Activated CD8-positive, alpha-beta memory T cell treated with anti-CD3 and anti-CD28 coated beads for 4 hours (primary cell): ENCODE measurements around the gene RGS6.
A peak's percentile ranks its signal among the peaks of the same experiment; 100 is the strongest.

ENCODE experiments used
- DNase-seq, 2 donors: peaks; one replicate each; pipeline ENCODE4 v3.0.0-alpha.2; 2020; ENCODE audit warnings: low read depth in 2 of 2

RGS6 gene

DNA sequence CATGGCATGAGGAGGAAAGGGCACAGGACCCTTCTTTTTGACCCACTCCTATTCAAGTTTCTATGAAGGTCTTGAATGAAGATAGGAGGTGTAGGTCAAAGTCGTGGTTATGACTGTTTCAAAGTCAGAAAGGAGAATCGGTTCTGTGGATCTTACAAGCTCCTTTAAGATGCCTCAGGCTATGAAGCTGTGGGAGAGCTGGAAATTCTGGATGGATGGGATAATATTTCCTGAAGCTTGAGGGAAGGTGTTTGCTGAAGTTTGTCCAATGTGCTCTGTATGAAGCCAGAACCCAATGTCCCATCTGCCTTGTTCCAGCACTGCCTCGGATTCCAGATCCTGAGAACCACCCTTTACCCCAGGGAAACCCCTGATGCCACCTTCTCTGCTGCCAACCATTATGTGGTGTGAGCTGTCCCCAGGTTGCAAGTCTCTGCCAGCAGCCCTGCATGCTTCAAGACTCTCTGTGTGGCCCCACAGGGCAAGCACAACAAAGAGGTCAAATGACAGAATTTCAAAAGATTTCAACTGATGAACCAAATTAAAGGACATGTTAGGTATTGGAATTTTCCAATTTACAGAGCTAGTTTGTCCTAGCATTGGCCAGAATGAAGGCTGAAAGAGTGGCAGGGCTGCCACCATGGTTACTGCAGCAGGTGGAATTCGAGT, 472.0 kb downstream of the RGS6 start:
- DNase-seq, result no peak

DNA sequence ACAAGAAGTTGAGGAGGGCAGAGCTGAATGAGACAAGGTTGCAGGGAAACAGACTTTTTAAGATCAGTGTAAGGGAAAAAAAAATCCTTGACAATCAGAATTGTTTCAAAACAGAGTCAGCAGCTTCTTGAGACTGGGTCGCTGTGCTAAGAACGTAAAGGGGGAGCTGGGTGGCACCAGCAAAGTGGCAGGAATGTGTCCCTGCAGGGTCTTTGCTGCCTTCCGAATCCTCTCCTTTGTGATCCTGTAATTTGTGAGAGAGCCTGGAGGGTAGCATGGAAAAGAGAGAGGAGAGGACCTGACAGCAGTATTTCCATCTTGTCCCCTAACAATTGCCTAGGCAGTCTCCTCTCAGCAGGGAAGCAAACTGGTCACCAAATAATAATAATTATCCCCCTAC, 472.8 kb downstream of the RGS6 start:
- no peak for DNase-seq

DNA sequence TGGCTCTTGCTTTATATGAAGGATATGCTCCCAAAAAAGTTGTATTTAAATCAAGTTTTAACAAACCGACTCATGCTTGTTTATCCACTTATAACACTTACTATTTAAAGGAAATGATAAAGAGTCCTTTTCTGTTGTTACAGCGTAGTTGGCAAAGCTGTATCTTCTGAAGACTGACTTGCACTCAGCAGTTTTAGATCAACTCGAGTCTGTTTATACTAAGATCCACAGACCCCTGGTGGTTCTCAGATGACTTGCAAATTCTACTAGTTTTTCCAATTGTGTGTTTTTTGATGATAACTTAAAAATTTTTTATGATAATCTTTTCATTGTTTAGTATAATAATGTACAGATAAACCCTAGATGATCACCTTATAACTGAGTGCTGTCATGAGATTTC, 475.8 kb downstream of the RGS6 start:
- no peak for DNase-seq

DNA sequence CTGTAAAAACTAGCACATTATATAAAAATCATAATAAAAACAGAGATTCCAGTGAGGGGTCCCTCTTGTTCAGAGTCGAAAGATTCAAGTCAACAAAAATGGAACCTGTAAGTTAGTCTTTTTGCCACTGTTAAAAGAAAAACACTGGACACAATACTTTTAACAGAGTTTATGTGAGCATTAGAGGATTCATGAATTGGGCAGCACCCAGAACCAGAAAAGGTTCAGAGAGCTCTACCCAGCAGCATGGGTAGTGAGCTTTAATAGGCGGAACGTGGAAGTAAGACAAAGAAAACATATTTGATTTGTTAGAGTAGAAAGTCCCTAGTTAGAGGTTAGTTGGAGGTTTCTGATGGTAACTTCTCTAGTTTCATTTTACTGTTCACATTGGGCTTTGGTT, 476.8 kb downstream of the RGS6 start:
- DNase-seq, result no peak

DNA sequence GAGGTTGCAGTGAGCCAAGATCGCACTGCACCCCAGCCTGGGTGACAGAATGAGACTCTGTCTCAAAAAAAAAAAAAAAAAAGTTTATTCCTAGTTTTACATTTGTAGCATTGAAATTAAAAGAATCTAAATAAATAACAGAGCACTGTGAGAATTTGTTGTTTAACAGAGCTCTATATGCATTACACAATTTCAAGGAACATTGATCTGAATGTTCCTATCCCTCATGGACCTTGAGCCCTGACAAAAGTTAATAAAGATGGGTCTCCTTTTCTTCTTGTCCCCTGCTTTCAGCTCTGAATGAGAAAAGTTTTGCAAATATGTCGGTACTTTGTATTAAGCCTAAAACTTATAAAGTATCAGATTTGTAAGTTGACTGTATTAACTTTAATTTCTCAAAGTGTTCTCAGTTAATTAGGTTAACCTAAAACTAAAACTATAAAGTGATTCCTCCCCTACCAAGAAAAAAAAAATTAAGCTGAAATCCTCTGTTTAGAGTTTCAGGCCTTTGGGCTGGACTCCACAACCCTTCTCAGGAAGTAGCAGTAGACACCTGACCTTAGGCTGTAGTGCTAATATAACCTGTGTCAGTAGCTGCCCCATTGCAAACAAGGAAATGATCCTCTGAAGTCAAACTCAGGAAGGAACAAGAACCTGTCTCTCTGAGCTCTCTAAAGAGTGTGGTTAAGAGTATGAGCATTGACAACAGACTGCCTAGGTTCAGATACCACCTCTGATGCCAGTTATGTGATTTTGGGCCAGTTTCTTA, 484.0 kb downstream of the RGS6 start:
- DNase-seq, result no peak

DNA sequence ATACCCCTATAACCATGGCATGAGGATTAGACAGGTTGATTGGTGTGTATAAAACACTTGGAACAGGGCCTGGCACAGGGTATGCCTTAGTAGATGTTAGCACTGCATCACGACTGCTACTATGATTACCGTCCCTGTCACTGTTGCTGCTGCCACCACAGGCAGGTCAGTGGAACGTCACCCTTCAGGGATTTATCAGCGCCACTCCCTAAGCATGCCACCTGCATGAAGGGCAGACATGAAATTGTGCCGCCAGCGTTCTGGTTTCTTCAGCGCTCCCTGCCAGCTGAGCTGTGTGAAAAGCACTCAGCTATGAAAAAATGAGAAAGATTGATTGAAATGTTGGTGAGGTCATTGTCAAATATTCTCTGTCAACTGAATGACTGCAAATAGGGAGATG, 484.7 kb downstream of the RGS6 start:
- no peak for DNase-seq

GRCh38 chr14:72418806-72419205, 486.6 kb downstream of the RGS6 start:
- DNase-seq, result no peak

DNA sequence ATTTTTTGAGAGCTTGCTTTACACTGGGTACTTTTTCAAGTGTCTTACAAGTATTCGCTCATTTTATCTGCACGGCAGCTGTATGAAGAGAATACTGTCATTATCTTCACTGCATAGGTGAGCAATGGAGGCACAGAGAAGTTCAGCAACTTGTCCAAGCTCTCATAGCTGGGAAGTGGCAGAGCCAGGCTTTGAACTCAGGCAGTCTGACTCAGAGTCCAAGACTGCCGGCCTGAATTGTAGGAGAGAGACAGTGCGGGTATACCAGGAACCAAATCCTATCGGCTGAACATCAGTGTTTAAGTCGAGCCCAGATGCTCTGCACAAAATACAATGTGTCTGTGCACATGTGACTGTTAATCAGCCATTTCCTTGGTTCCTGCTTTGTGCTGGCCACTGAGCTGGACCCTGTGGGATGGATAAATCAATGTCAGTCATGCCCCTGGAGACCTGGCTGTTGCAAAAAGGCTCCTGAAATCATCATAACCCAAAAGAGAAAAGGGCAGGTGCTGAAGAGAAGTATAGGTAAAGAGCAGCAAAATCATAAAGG, 487.1 kb downstream of the RGS6 start:
- DNase-seq, result no peak

DNA sequence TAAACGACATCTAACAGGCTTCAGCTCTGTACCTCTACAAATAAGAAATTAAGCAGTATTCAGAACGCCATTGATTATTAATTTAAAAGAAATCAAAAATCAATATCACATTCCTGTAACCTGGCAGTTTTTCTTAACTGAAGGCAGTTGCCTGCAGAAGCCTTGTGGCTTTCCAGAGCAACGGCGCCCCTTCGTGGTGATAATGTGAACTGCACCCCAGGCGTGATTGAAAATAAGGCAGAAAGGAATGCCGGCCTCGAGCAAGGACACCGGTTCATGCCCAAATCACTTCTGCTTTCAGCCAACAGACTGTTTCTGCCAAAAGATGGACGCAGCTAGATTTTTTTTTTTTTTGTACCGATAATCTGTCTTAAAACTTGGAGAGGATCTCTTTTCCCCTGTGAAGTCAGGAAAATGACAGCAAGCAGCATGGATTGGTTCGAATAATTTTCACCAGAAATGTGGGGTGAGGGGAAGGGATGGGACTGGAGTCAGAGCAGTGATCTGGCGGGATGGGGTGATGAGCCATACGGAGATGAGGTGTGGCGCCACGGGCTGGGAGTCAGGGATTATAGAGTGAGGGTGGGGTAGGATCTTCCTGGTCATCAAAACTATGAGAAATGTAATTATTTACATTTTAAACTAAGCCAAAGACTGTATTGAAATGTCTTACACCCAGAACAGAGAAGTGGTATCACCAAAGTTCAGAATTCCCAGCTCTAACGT, 488.7 kb downstream of the RGS6 start:
- DNase-seq, result peak; percentile 41 to 44

- no peak for DNase-seq
Measured at GRCh38 chr14:72423957-72424356, 491.7 kb downstream of the RGS6 start.

DNA sequence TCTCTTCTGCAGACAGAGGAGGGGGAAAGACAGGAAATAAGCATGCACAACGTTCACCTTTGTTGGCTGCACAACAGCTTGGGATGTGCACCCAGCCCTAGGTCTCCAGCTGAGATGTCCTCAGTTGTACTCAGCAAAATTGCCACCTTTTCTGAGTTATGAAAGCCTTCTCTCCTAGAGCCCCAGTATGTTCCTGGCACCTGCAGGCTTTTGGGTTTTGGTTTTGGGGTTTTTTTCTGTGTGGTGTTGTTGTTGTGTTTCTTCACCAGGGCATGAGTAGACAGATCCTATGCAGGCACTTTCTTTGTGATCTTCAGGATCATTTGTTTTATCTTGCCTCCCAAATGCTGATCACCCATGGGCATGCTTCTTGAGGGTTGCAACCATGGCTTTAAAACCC, 498.2 kb downstream of the RGS6 start:
- no peak for DNase-seq

- DNase-seq, result no peak
Measured at GRCh38 chr14:72432748-72433147, 500.5 kb downstream of the RGS6 start.

GRCh38 chr14:72433511-72433910, 501.3 kb downstream of the RGS6 start:
- DNase-seq, result no peak

GRCh38 chr14:72434856-72435255, 502.6 kb downstream of the RGS6 start:
- DNase-seq, result no peak

GRCh38 chr14:72439707-72440106, 507.5 kb downstream of the RGS6 start:
- no peak for DNase-seq

GRCh38 chr14:72443256-72443655, 511.0 kb downstream of the RGS6 start:
- DNase-seq, result no peak

- peak in 1 of 2 donors; percentile 32 for DNase-seq
Measured at GRCh38 chr14:72443991-72444441, 511.8 kb downstream of the RGS6 start.

GRCh38 chr14:72444701-72445100, 512.5 kb downstream of the RGS6 start:
- DNase-seq, result no peak

DNA sequence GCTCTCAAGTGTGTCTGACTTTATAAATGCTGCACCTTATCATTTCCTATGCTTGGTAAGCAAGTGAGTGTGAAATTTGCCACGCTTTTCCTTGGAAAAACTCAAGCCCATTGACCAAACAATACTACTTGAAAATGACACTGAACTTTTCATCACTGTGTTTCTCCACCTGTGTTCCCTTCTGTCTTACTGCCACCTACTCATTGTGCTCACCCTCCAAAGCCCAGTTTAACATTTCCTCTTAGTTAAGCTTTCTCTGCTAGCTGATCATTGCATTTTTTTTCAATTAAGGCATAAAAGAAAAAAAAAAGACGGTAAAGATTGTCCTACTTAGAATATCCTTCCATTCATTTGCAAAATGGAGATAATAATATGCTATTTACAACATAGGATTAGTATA, 516.0 kb downstream of the RGS6 start:
- DNase-seq, result no peak

GRCh38 chr14:72450473-72451044, 518.3 kb downstream of the RGS6 start:
- DNase-seq, result no peak

DNA sequence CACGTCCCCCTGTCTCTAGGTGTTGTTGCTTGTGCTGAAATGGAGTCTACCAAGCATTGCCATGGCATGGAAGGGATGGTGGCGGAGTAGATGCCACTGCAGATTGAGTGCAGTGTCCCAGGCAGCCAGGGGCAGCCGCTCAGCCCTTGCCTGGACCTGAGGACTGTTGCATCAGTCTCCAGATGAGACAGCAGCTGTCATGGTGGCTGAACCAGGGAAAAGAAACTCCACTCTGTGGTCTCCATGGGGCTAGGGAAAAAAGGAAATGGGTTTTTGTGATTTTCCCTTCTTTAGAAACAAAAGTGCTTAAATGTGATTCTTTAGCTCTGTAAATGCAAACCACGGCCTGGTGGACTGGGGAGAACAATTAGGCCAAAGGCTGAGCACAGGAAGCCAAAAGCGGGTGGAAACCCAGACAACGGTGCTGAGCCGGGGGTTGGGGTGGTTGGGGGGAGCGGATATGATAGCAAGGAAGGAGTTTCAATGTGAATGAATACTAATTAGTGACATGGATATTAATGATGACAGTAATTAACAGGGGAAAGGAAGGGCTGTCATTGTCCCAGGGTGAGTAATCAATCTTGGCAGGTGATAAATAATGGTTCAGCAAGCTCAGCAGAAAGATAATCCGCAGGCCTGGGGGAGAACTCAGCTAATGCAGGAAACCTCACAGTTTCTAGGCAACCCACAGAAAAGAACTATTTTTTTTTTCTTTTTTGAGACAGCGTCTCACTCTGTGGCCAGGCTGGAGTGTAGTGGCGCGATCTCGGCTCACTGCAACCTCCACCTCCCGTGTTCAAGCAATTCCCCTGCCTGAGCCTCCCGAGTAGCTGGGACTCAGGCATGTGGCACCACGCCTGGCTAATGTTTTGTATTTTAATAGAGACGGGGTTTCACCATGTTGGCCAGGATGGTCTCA, 519.1 kb downstream of the RGS6 start:
- peak in 1 of 2 donors; percentile 24 for DNase-seq
